HEK293 (cell line): Measurements from ENCODE around the gene VCX3A.

Experiments used
- CTCF ChIA-PET: fragments of 350-600 bp; formaldehyde crosslinking; extraction: SDS; loops from one replicate; lab custom pipeline; 2021; ENCODE audit warnings: antibody characterized with exemption; lab: Yijun Ruan, JAX
- POLR2A ChIA-PET: fragments of 300-600 bp; formaldehyde crosslinking; extraction: SDS; loops from one replicate; lab custom pipeline; 2020; ENCODE audit warnings: antibody characterized with exemption, inconsistent platforms; lab: Yijun Ruan, JAX
- H3K27ac ChIP-seq: fragments of 200-500 bp; sonication (Bioruptor generic); 2 replicates; pipeline ENCODE4 v1.5.1; 2014; ENCODE audit warnings: low read depth, low read length, control low read depth, inconsistent platforms; ENCODE audit errors: extremely low read depth
- H3K36me3 ChIP-seq, 2 experiments: fragments of 200-500 bp in 1 of 2; sonication (Bioruptor generic) in 1 of 2; 1 replicate in 1 of 2; 2 replicates in 1 of 2; pipeline ENCODE4 v1.5.1; 2014 to 2017; ENCODE audit warnings: inconsistent platforms in 2 of 2, low read length in 2 of 2; ENCODE audit not compliant: control insufficient read depth in 2 of 2, insufficient read depth in 1 of 2
- H3K4me1 ChIP-seq: fragments of 200-500 bp; sonication (Bioruptor generic); 2 replicates; pipeline ENCODE4 v1.5.1; 2014; ENCODE audit warnings: mild to moderate bottlenecking, low read length, inconsistent platforms; ENCODE audit not compliant: control insufficient read depth, insufficient read depth
- H3K4me3 ChIP-seq: 2 replicates; pipeline ENCODE4 v1.5.1; 2011; ENCODE audit warnings: low read depth, mild to moderate bottlenecking, control low read depth, low read length, moderate library complexity
- H3K9me3 ChIP-seq: fragments of 200-500 bp; sonication (Bioruptor generic); 2 replicates; pipeline ENCODE4 v1.5.1; 2014; ENCODE audit warnings: low read depth, low read length, inconsistent platforms; ENCODE audit not compliant: control insufficient read depth, insufficient read depth
- GFI1B ChIP-seq: fragments of 450-650 bp; formaldehyde crosslinking; IDR thresholded peaks from 2 replicates; pipeline ENCODE4 v1.5.1; 2016; ENCODE audit warnings: missing biosample characterization, missing genetic modification characterization
- HOXA7 ChIP-seq: sonication (generic); formaldehyde crosslinking; IDR thresholded peaks from 2 replicates; pipeline ENCODE4 v1.8.1; 2022; ENCODE audit warnings: missing genetic modification reagents, borderline replicate concordance
- ZEB2 ChIP-seq: fragments of 450-650 bp; formaldehyde crosslinking; IDR thresholded peaks from 2 replicates; pipeline ENCODE4 v1.5.1; 2016; ENCODE audit warnings: missing biosample characterization, missing genetic modification characterization
- ZFP69B ChIP-seq: fragments of 450-650 bp; formaldehyde crosslinking; IDR thresholded peaks from 2 replicates; pipeline ENCODE4 v1.5.1; 2016; ENCODE audit warnings: missing biosample characterization, missing genetic modification characterization
- ZNF132 ChIP-seq: fragments of 450-650 bp; formaldehyde crosslinking; IDR thresholded peaks from 2 replicates; pipeline ENCODE4 v1.5.1; 2017; ENCODE audit warnings: missing biosample characterization, missing genetic modification characterization, borderline replicate concordance
- ZNF175 ChIP-seq: fragments of 450-650 bp; formaldehyde crosslinking; IDR thresholded peaks from 2 replicates; pipeline ENCODE4 v1.5.1; 2016; ENCODE audit warnings: missing biosample characterization, missing genetic modification characterization
- ZNF433 ChIP-seq: fragments of 450-650 bp; formaldehyde crosslinking; IDR thresholded peaks from 2 replicates; pipeline ENCODE4 v1.5.1; 2016; ENCODE audit warnings: missing biosample characterization, missing genetic modification characterization, low read depth
- ZNF548 ChIP-seq: fragments of 450-650 bp; formaldehyde crosslinking; IDR thresholded peaks from 2 replicates; pipeline ENCODE4 v1.5.1; 2016; ENCODE audit warnings: missing biosample characterization, missing genetic modification characterization
- ZNF596 ChIP-seq: fragments of 450-650 bp; IDR thresholded peaks from 2 replicates; pipeline ENCODE4 v1.5.0; 2018; ENCODE audit warnings: missing biosample characterization, mild to moderate bottlenecking, missing genetic modification characterization, moderate library complexity
- ZNF600 ChIP-seq: fragments of 450-650 bp; formaldehyde crosslinking; IDR thresholded peaks from 2 replicates; pipeline ENCODE4 v1.5.1; 2016; ENCODE audit warnings: missing biosample characterization, missing genetic modification characterization
- ZNF623 ChIP-seq: fragments of 450-650 bp; formaldehyde crosslinking; IDR thresholded peaks from 2 replicates; pipeline ENCODE4 v1.5.1; 2016; ENCODE audit warnings: missing biosample characterization, missing genetic modification characterization
- ZNF629 ChIP-seq: fragments of 450-650 bp; formaldehyde crosslinking; IDR thresholded peaks from 2 replicates; pipeline ENCODE4 v1.5.1; 2017; ENCODE audit warnings: missing biosample characterization, missing genetic modification characterization
- ZSCAN30 ChIP-seq: fragments of 450-650 bp; IDR thresholded peaks from 2 replicates; pipeline ENCODE4 v1.5.1; 2018; ENCODE audit warnings: missing biosample characterization, mild to moderate bottlenecking, missing genetic modification characterization, moderate library complexity
- TF ChIP-seq, protein P1 (sequence below): fragments of 450-650 bp; formaldehyde crosslinking; IDR thresholded peaks from 2 replicates; pipeline ENCODE4 v1.5.1; 2016; ENCODE audit warnings: missing biosample characterization, missing genetic modification characterization
- TF ChIP-seq, protein P2 (sequence below): fragments of 450-650 bp; formaldehyde crosslinking; IDR thresholded peaks from 2 replicates; pipeline ENCODE4 v1.5.1; 2016; ENCODE audit warnings: missing biosample characterization, missing genetic modification characterization

Gene VCX3A

DNA sequence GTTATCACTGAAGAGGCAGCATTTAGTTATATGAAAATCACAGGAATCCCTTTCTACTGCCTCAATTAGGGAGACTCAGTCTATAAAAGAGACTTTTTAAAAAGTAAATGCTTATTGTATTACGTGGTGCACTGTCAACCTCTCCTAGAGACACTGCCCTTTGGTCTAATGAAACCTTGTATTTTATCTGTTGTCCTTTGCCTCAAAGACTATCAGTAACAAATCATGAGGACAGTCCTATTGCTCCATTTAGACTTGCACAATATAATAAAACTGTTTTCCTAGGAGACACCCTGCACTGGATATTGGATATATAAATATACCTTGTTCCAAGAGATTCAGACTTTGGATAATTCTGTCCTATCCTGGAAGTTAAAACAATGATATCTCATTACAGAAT is 34.2 kb downstream of the VCX3A start:
- ChIA-PET POLR2A (no interaction called here), CTCF (interaction anchor here (0.6 kb wide), 1 partner anchor 1032 kb away, joined by 3 read pairs; no protein-coding TSS in a partner anchor)
- no peaks in the 10 kb centered on the region for H3K4me1 ChIP-seq
- H3K27ac ChIP-seq, result no peak overlapping the region
- H3K9me3 ChIP-seq, result no peaks in the 10 kb centered on the region
- H3K36me3 ChIP-seq, result no peaks in the 10 kb centered on the region
- TF ChIP-seq, protein P1, sequence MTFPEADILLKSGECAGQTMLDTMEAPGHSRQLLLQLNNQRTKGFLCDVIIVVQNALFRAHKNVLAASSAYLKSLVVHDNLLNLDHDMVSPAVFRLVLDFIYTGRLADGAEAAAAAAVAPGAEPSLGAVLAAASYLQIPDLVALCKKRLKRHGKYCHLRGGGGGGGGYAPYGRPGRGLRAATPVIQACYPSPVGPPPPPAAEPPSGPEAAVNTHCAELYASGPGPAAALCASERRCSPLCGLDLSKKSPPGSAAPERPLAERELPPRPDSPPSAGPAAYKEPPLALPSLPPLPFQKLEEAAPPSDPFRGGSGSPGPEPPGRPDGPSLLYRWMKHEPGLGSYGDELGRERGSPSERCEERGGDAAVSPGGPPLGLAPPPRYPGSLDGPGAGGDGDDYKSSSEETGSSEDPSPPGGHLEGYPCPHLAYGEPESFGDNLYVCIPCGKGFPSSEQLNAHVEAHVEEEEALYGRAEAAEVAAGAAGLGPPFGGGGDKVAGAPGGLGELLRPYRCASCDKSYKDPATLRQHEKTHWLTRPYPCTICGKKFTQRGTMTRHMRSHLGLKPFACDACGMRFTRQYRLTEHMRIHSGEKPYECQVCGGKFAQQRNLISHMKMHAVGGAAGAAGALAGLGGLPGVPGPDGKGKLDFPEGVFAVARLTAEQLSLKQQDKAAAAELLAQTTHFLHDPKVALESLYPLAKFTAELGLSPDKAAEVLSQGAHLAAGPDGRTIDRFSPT, result no peak
- TF ChIP-seq ZNF629 (tag by site-specific recombination) (no peak), GFI1B (tag by site-specific recombination) (no peak), ZNF596 (tag by site-specific recombination) (no peak), ZNF623 (tag by site-specific recombination) (no peak), ZNF600 (tag by site-specific recombination) (no peak), ZNF132 (no peak), ZFP69B (tag by site-specific recombination) (no peak), ZNF175 (tag by site-specific recombination) (no peak)
- H3K4me3 ChIP-seq, result no peak overlapping the region

DNA sequence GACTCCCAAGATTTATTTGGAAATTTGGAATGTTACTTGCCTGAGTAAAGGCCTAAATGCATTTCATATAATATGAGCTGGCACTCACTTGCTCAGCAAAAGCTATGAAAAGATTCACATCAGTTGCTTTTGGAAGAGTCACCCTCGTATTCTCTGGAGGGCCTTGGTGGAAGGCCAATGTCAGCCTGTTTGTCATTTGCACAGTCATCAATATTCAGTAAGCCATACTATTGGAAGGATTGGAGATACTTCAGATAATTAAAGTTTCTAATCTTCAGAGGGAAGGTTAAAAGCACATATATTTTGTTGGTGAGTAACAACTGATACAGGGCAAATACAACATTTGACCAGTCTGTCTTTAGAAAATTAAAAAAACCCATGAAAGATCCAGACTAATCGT is 36.6 kb downstream of the VCX3A start:
- no peak for TF ChIP-seq ZNF548 (tag by site-specific recombination)
- TF ChIP-seq, protein P2, sequence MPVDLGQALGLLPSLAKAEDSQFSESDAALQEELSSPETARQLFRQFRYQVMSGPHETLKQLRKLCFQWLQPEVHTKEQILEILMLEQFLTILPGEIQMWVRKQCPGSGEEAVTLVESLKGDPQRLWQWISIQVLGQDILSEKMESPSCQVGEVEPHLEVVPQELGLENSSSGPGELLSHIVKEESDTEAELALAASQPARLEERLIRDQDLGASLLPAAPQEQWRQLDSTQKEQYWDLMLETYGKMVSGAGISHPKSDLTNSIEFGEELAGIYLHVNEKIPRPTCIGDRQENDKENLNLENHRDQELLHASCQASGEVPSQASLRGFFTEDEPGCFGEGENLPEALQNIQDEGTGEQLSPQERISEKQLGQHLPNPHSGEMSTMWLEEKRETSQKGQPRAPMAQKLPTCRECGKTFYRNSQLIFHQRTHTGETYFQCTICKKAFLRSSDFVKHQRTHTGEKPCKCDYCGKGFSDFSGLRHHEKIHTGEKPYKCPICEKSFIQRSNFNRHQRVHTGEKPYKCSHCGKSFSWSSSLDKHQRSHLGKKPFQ (tag by site-specific recombination), result no peak
- no peak for TF ChIP-seq HOXA7 (CRISPR knock-in tag)
- no peak for TF ChIP-seq ZNF596 (tag by site-specific recombination)
- no peak for TF ChIP-seq ZEB2 (tag by site-specific recombination)
- no peak for TF ChIP-seq ZNF433 (tag by site-specific recombination)
- no peak for TF ChIP-seq ZNF175 (tag by site-specific recombination)
- TF ChIP-seq ZSCAN30 (tag by site-specific recombination), result no peak
- H3K27ac ChIP-seq, result no peak overlapping the region
- ChIA-PET POLR2A (no interaction called here), CTCF (interaction anchor here (0.6 kb wide), 1 partner anchor 640 kb away, joined by 3 read pairs; no protein-coding TSS in a partner anchor)
- H3K9me3 ChIP-seq, result no peaks in the 10 kb centered on the region; the same call in 1 of the 2 replicates
- H3K36me3 ChIP-seq, result no peaks in the 10 kb centered on the region
- H3K4me1 ChIP-seq, result no peaks in the 10 kb centered on the region
- H3K4me3 ChIP-seq, result no peak overlapping the region
